ACC112 (cell line): ENCODE results near the gene ATAD2B.
A peak's percentile ranks its signal among the peaks of the same experiment; 100 is the strongest.

ENCODE experiments used
- H2AFZ ChIP-seq: fragments of 200-600 bp; sonication (generic); one replicate; pipeline ENCODE4 v1.6.0; 2017; ENCODE audit warnings: antibody characterized with exemption, low read length; ENCODE audit not compliant: unreplicated experiment
- H3K27ac ChIP-seq: fragments of 200-600 bp; sonication (generic); 2 replicates; pipeline ENCODE4 v1.5.1; 2014; ENCODE audit warnings: low read depth, mild to moderate bottlenecking, antibody characterized with exemption, low read length, moderate library complexity
- H3K27me3 ChIP-seq: fragments of 200-600 bp; sonication (generic); 2 replicates; pipeline ENCODE4 v1.6.1; 2014; ENCODE audit warnings: mild to moderate bottlenecking, antibody characterized with exemption, low read length, moderate library complexity, mixed read lengths; ENCODE audit not compliant: insufficient read depth
- H3K36me3 ChIP-seq: fragments of 200-600 bp; sonication (generic); 2 replicates; pipeline ENCODE4 v1.6.1; 2016; ENCODE audit warnings: mild to moderate bottlenecking, antibody characterized with exemption, low read length, moderate library complexity, mixed read lengths; ENCODE audit not compliant: insufficient read depth
- H3K4me1 ChIP-seq: fragments of 200-600 bp; sonication (generic); one replicate; pipeline ENCODE4 v1.6.1; 2016; ENCODE audit warnings: low read length, mixed read lengths; ENCODE audit not compliant: insufficient read depth, unreplicated experiment, control insufficient read depth
- H3K4me3 ChIP-seq: fragments of 200-600 bp; sonication (generic); 2 replicates; pipeline ENCODE4 v1.5.1; 2014; ENCODE audit warnings: mild to moderate bottlenecking, low read depth, low read length
- H3K79me2 ChIP-seq: fragments of 200-600 bp; sonication (generic); one replicate; pipeline ENCODE4 v1.6.0; 2016; ENCODE audit warnings: low read length; ENCODE audit not compliant: control insufficient read depth, unreplicated experiment, insufficient read depth

The ATAD2B gene

GRCh38 chr2:23769364-23769763, 157.6 kb downstream of the ATAD2B start:
- Histone ChIP-seq H2AFZ (no peak overlapping the region), H3K79me2 (no peaks in the 10 kb centered on the region), H3K27ac (no peak overlapping the region), H3K4me3 (no peak overlapping the region), H3K4me1 (peaks cover 5% of the 10 kb centered on the region), H3K27me3 (no peaks in the 10 kb centered on the region), H3K36me3 (peaks cover 23% of the 10 kb centered on the region)

DNA sequence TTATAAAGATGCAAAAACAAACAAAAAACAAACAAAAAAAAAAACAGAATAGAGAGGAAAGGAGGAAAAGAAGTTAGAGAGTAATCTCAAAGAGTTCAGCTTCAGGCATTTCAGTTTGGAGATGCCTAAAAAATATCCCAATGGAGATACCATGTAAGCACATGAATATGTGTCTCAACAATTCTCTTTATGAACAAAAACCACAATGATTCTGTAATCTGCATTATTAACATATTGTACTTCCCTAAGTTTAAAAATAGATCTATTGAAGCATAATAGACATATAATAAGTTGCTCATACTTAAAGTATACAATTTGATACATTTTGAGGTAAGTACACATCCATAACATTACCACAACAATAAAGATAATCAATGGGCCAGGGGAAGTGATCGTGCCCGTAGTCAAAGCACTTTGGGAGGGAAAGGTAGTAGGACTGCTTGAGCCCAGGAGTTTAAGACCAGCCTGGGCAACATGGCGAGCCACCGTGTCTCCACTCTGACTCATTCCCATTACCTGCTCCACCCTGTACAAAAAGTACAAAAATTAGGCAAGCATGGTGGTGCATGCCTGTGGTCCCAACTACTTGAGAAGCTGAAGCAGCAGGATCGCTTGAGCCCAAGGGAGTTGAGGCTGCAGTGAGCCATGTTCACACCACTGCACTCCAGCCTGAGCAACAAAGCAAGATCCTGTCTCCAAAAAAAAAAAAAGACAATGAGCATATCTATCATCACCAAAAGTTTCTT, 158.9 kb downstream of the ATAD2B start:
- Histone ChIP-seq H3K27ac (peak overlapping the region; percentile 46), H3K4me1 (peaks cover 5% of the 10 kb centered on the region), H3K79me2 (no peaks in the 10 kb centered on the region), H3K36me3 (peaks cover 19% of the 10 kb centered on the region), H3K27me3 (no peaks in the 10 kb centered on the region), H3K4me3 (no peak overlapping the region), H2AFZ (no peak overlapping the region)

GRCh38 chr2:23762141-23762540, 164.8 kb downstream of the ATAD2B start:
- H3K4me1 ChIP-seq, result peaks cover 19% of the 10 kb centered on the region
- no peaks in the 10 kb centered on the region for H3K27me3 ChIP-seq
- no peaks in the 10 kb centered on the region for H3K36me3 ChIP-seq
- no peak overlapping the region for H2AFZ ChIP-seq
- H3K4me3 ChIP-seq, result no peak overlapping the region
- no peaks in the 10 kb centered on the region for H3K79me2 ChIP-seq
- no peak overlapping the region for H3K27ac ChIP-seq

GRCh38 chr2:23761638-23762037, 165.3 kb downstream of the ATAD2B start:
- no peak overlapping the region for H3K4me3 ChIP-seq
- no peak overlapping the region for H2AFZ ChIP-seq
- H3K79me2 ChIP-seq, result no peaks in the 10 kb centered on the region
- H3K27ac ChIP-seq, result no peak overlapping the region
- H3K27me3 ChIP-seq, result no peaks in the 10 kb centered on the region
- H3K4me1 ChIP-seq, result peaks cover 19% of the 10 kb centered on the region
- H3K36me3 ChIP-seq, result no peaks in the 10 kb centered on the region

GRCh38 chr2:23760736-23761135, 166.2 kb downstream of the ATAD2B start:
- H3K4me3 ChIP-seq, result no peak overlapping the region
- no peaks in the 10 kb centered on the region for H3K79me2 ChIP-seq
- no peak overlapping the region for H2AFZ ChIP-seq
- no peaks in the 10 kb centered on the region for H3K36me3 ChIP-seq
- H3K27me3 ChIP-seq, result no peaks in the 10 kb centered on the region
- no peak overlapping the region for H3K27ac ChIP-seq
- H3K4me1 ChIP-seq, result peaks cover 19% of the 10 kb centered on the region

GRCh38 chr2:23757686-23758433, 169.1 kb downstream of the ATAD2B start:
- H3K4me1 ChIP-seq, result peaks cover 19% of the 10 kb centered on the region
- no peaks in the 10 kb centered on the region for H3K36me3 ChIP-seq
- no peak overlapping the region for H2AFZ ChIP-seq
- no peaks in the 10 kb centered on the region for H3K27me3 ChIP-seq
- no peak overlapping the region for H3K4me3 ChIP-seq
- H3K27ac ChIP-seq, result peak overlapping the region; percentile 85
- no peaks in the 10 kb centered on the region for H3K79me2 ChIP-seq

DNA sequence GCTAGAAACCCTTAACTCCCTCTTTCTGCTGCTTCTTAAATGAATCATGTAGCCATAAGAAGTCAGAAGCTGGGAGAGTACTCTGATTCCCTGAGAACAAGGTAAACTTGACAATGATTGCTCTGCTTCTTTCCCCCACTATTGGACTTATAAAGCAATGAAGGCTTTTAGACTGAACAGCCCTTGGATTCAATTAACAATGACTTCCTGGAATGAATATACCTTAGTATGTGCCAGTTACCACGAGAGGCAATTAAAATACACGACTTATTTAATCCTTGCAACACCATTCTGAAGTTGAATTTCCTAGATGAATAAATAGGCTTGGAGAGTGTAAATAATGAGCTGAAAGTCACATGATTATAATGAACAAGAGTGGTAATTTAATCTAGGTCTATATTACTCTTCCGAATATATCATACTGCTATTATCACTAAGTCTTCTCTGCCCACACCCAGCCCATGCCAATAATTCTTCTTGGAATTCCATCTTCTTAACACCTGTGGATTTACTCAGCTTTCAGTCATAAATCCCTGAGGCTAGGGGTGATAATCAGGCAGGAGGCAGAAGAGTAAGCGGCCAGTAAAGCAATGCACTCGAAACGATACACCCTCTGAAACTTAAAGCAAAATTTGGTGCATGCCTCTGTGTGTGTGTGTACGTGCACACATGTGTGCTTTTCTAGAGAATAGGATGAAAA, 170.2 kb downstream of the ATAD2B start:
- H3K4me3 ChIP-seq, result no peak overlapping the region
- H3K79me2 ChIP-seq, result no peaks in the 10 kb centered on the region
- H3K27ac ChIP-seq, result no peak overlapping the region
- no peak overlapping the region for H2AFZ ChIP-seq
- H3K27me3 ChIP-seq, result no peaks in the 10 kb centered on the region
- H3K4me1 ChIP-seq, result peaks cover 19% of the 10 kb centered on the region
- H3K36me3 ChIP-seq, result no peaks in the 10 kb centered on the region

DNA sequence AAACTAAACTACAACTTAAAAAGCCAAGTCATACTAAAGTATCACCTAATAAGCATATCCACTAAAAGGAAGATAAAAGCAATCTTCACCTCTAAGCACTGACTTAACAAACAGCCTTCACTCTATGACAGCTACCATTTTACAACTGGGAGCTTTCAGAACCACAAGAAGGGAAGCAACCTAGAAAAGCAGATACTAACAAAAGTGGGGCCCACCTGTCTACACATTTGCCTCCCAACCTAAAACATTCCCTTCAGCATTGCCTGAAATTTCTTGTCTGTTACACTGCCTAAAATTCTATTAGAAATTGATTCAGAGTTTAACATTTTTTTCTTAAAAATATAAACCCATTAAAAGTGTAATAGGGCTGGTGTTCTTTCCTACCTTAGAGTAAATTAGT, 172.0 kb downstream of the ATAD2B start:
- no peaks in the 10 kb centered on the region for H3K27me3 ChIP-seq
- H3K4me1 ChIP-seq, result peaks cover 16% of the 10 kb centered on the region
- H3K4me3 ChIP-seq, result no peak overlapping the region
- no peak overlapping the region for H2AFZ ChIP-seq
- no peaks in the 10 kb centered on the region for H3K79me2 ChIP-seq
- no peak overlapping the region for H3K27ac ChIP-seq
- no peaks in the 10 kb centered on the region for H3K36me3 ChIP-seq

DNA sequence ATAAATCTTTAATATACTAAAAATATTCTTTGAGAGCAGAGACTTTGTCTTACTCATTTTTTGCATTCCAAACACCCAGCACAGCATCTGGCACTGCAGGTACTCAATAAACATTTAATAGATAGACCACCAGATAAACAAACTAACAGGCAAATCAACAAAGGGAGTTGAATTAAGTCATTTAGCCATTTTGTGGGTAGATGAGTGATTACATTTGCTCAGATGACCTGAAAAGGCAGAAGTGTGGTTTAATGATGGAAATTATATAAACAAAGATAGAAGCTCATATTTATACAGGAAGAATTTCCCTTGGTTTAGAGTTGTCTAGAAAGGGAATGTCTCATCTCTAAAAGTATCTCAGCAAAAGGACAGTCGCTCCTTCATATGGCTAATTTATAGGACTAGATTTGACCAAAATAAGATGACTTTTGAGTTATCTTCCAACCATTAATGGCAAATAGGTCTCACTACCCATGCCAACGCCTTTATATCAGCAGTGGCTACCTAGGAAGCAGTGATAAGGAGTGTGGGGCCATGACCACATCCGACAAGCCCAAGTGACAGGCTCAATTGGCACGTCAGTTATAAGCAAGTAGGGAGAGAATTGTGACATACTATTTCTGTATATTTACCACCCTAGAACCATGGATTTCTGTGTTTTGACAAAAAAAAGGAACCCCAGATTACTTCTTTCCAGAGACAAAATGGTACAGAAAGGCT, 173.5 kb downstream of the ATAD2B start:
- Histone ChIP-seq H2AFZ (no peak overlapping the region), H3K36me3 (no peaks in the 10 kb centered on the region), H3K4me3 (no peak overlapping the region)

GRCh38 chr2:23751747-23752265, 175.1 kb downstream of the ATAD2B start:
- no peak overlapping the region for H3K27ac ChIP-seq
- H3K4me1 ChIP-seq, result no peaks in the 10 kb centered on the region
- H3K4me3 ChIP-seq, result no peak overlapping the region
- no peaks in the 10 kb centered on the region for H3K27me3 ChIP-seq
- H2AFZ ChIP-seq, result no peak overlapping the region
- no peaks in the 10 kb centered on the region for H3K79me2 ChIP-seq
- no peaks in the 10 kb centered on the region for H3K36me3 ChIP-seq

More for the DNA sequence above, 173.5 kb downstream of the ATAD2B start:
- Histone ChIP-seq H3K79me2 (no peaks in the 10 kb centered on the region), H3K4me1 (peaks cover 11% of the 10 kb centered on the region), H3K27me3 (no peaks in the 10 kb centered on the region), H3K27ac (no peak overlapping the region)
